Panc1 (cell line): ENCODE results near the gene MTCH1. TPM values are rescaled to one million over a fixed set of nuclear protein-coding genes. Genes with fewer than 3 reads are reported as not detected.

ENCODE experiments used
- ATAC-seq: fragments of 200-7000 bp; cut with Tn5 transposase; 2 replicates; pipeline ENCODE4 v1.9.1; 2020; ENCODE audit warnings: mild to moderate bottlenecking, moderate library complexity
- BruUV-seq: library from RNA; stranded (reverse); fragments of 400-500 nt; replicated peaks from 2 replicates; lab custom pipeline; 2021; lab: Mats Ljungman, UMichigan
- CTCF ChIA-PET: fragments of 300-600 bp; sonication (Branson Sonifier 250); formaldehyde crosslinking; loops from one replicate; lab custom pipeline; 2022; ENCODE audit warnings: antibody characterized with exemption; lab: Charles Lee
- POLR2A ChIA-PET: fragments of 300-600 bp; sonication (Branson Sonifier 250); formaldehyde crosslinking; loops from one replicate; lab custom pipeline; 2022; ENCODE audit warnings: antibody characterized with exemption; lab: Charles Lee
- DNase-seq: peaks from one replicate; pipeline ENCODE4 v3.0.0-alpha.2; 2010; ENCODE audit warnings: low read depth, low spot score
- H3K27ac ChIP-seq: 2 replicates; pipeline ENCODE4 v1.5.1; 2011; ENCODE audit warnings: mild to moderate bottlenecking, low read length, inconsistent platforms
- H3K27me3 ChIP-seq: fragments of 200-500 bp; sonication (Bioruptor generic); 2 replicates; pipeline ENCODE4 v1.6.0; 2014; ENCODE audit warnings: low read length, inconsistent platforms; ENCODE audit not compliant: control insufficient read depth, insufficient read depth
- H3K36me3 ChIP-seq: fragments of 200-500 bp; sonication (Bioruptor generic); 2 replicates; pipeline ENCODE4 v1.5.1; 2014; ENCODE audit warnings: inconsistent platforms, mild to moderate bottlenecking, low read length, moderate library complexity; ENCODE audit not compliant: control insufficient read depth, insufficient read depth
- H3K4me1 ChIP-seq: 2 replicates; pipeline ENCODE4 v1.5.1; 2011; ENCODE audit warnings: inconsistent platforms, mild to moderate bottlenecking, low read length, moderate library complexity; ENCODE audit not compliant: control insufficient read depth, insufficient read depth
- H3K4me3 ChIP-seq, 2 experiments: 2 replicates each; pipeline ENCODE4 v1.5.1; 2011 to 2012; ENCODE audit warnings: low read depth in 2 of 2, low read length in 2 of 2, mild to moderate bottlenecking in 2 of 2, inconsistent platforms in 1 of 2, moderate library complexity in 1 of 2
- H3K9me3 ChIP-seq: fragments of 200-500 bp; sonication (Bioruptor generic); 2 replicates; pipeline ENCODE4 v1.5.1; 2014; ENCODE audit warnings: low read depth, mild to moderate bottlenecking, inconsistent platforms, low read length, moderate library complexity; ENCODE audit not compliant: control insufficient read depth, insufficient read depth
- POLR2AphosphoS5 ChIP-seq: IDR thresholded peaks from 2 replicates; pipeline ENCODE4 v1.6.1; 2012; ENCODE audit warnings: mild to moderate bottlenecking, low read depth, low read length, moderate library complexity
- SIN3A ChIP-seq: IDR thresholded peaks from 2 replicates; pipeline ENCODE4 v1.6.1; 2012; ENCODE audit warnings: low read depth, mild to moderate bottlenecking, low read length, moderate library complexity, borderline replicate concordance; ENCODE audit not compliant: insufficient read depth
- TCF7L2 ChIP-seq: IDR thresholded peaks from 2 replicates; pipeline ENCODE4 v1.6.1; 2011; ENCODE audit warnings: mild to moderate bottlenecking, low read depth, low read length, inconsistent platforms
- in situ Hi-C: cut with HindIII; loops from 2 replicates; pipeline ENCODE4 v1.10.0; 2016; ENCODE audit warnings: low sequenced_read_pairs, low pct_unique_long_range_greater_than_20kb
- intact Hi-C: fragments of 100-400 bp; cut with micrococcal nuclease; formaldehyde crosslinking; loops from one replicate; pipeline ENCODE4 v1.10.0; 2022; ENCODE audit not compliant: unreplicated experiment
- total RNA-seq: library from RNA; stranded (reverse); gene quantifications from one replicate; pipeline ENCODE4 v1.2.1, GENCODE V29; 2021; ENCODE audit not compliant: unreplicated experiment
- TF ChIP-seq, protein P1 (sequence below), 2 experiments: IDR thresholded peaks; 2 replicates each; pipeline ENCODE4 v1.6.1; 2011 to 2012; ENCODE audit warnings: low read depth in 2 of 2, control low read depth in 1 of 2, low read length in 1 of 2, mild to moderate bottlenecking in 1 of 2, moderate library complexity in 1 of 2; ENCODE audit not compliant: insufficient read depth in 1 of 2
- TF ChIP-seq, protein P2 (sequence below): fragments of 450-650 bp; IDR thresholded peaks from 2 replicates; pipeline ENCODE4 v1.5.1; 2017; ENCODE audit warnings: mild to moderate bottlenecking

The MTCH1 gene
- total RNA-seq, 1 experiment from 2014 or later, result 223 TPM

DNA sequence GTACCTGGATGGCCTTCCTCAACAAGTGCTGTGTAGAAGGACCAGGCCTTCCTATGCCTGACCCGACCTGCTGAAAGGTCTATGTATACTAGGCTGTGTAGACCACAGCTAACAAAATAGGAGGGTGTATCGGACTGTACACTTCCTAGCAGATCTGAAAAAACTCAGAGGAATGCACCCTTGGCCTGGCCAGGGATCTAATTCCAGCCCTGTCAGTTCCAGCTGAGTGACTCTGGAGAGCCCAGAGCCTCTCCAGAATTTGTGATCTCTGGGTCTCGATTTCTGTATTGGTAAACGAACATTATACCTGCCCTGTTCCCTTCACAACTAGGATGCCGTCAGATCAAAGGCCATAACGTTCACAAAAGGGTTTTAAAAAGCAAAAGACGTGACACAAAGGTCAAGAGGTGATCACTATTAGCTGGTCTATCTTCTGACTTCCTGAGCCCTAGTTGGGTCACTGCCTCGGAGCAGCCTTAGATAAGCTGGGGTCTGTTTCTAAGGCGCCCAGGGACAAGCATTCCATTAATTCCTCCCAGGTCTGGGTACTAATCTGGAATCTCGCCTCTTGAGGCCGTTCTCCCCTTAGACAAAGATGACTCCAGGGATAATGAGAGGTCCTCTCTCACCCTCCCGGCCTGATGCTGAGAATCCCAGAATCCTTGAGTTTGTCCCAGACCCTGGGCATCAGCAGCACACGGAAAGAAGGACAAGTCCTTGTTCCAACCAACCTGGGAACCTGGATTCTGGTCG is 13.9 kb downstream of the MTCH1 start:
- in situ Hi-C loops (no loop called here), intact Hi-C loops (no loop called here)
- ChIA-PET CTCF (interaction anchor here (0.5 kb wide), 1 partner anchor 75 kb away, joined by 3 read pairs; no protein-coding TSS in a partner anchor), POLR2A (no interaction called here)
- TF ChIP-seq, protein P1, sequence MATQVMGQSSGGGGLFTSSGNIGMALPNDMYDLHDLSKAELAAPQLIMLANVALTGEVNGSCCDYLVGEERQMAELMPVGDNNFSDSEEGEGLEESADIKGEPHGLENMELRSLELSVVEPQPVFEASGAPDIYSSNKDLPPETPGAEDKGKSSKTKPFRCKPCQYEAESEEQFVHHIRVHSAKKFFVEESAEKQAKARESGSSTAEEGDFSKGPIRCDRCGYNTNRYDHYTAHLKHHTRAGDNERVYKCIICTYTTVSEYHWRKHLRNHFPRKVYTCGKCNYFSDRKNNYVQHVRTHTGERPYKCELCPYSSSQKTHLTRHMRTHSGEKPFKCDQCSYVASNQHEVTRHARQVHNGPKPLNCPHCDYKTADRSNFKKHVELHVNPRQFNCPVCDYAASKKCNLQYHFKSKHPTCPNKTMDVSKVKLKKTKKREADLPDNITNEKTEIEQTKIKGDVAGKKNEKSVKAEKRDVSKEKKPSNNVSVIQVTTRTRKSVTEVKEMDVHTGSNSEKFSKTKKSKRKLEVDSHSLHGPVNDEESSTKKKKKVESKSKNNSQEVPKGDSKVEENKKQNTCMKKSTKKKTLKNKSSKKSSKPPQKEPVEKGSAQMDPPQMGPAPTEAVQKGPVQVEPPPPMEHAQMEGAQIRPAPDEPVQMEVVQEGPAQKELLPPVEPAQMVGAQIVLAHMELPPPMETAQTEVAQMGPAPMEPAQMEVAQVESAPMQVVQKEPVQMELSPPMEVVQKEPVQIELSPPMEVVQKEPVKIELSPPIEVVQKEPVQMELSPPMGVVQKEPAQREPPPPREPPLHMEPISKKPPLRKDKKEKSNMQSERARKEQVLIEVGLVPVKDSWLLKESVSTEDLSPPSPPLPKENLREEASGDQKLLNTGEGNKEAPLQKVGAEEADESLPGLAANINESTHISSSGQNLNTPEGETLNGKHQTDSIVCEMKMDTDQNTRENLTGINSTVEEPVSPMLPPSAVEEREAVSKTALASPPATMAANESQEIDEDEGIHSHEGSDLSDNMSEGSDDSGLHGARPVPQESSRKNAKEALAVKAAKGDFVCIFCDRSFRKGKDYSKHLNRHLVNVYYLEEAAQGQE (IDR thresholded peaks at IDR 0.05; ENCODE audit: insufficient read depth in 1 of 2, low read depth in 2 of 2, low read length in 1 of 2), result no peak
- no peak overlapping the region for H3K4me3 ChIP-seq
- BruUV-seq, result no TSS peak
- ATAC-seq (no peak), DNase-seq (no peak)
- H3K4me1 ChIP-seq, result no peaks in the 10 kb centered on the region
- no peaks in the 10 kb centered on the region for H3K9me3 ChIP-seq
- H3K27me3 ChIP-seq, result no peaks in the 10 kb centered on the region
- H3K27ac ChIP-seq, result no peak overlapping the region
- peaks cover 27% of the 10 kb centered on the region for H3K36me3 ChIP-seq

DNA sequence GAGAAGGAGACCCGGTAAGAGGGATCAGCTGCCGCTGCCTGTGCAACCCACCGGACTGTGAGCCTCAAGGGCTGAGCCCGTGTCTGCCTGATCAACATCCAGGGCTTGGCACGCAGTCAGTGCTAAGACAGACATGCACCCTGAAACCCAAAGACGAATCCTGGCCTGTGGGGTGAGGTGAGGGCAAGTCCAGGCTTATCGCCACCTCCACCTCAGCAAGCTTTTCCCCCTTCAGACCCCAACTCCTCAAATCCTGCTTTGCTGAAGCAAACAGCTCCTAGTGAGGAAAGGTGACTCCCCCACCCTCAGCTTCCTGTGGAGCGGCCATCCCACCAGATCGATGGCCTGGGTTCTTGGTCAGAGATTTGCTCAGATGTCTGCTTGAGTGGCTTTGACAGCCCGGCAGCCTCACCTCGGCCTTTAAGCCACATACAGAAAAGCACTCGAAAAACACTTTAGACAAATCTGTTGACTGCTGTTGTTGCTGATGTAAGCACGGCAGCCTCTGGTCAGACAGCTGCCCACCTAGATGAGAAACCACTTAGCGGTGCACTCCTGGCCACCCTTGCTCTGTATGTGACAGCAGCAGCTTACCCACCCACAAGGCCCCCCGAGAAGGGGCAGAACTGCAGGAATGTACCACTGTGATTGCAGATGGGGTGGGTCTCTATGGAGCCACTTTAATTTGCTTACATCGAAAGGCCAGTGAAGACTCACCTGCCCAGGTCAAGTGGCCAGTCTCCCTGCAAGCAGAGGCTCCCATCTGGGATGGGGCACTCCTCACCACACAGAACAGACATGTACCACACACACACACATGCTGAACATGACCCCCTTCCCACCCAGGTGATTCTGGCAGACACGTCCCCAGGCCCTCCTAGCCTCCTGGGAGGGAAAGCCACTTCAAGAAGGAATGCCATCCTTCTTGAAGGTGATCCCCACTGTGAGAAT is 14.8 kb downstream of the MTCH1 start:
- intact Hi-C loops, result no loop called here
- BruUV-seq, result no TSS peak
- POLR2A ChIA-PET, result interaction anchor here (0.6 kb wide), 1 partner anchor 10 kb away, joined by 9 read pairs; no protein-coding TSS in a partner anchor
- no peak overlapping the region for H3K27ac ChIP-seq
- H3K36me3 ChIP-seq, result peaks cover 22% of the 10 kb centered on the region
- DNase-seq (no peak), ATAC-seq (no peak)
- H3K4me3 ChIP-seq, result no peak overlapping the region
- in situ Hi-C loops, result no loop called here
- no peaks in the 10 kb centered on the region for H3K27me3 ChIP-seq
- H3K4me1 ChIP-seq, result no peaks in the 10 kb centered on the region
- TF ChIP-seq TCF7L2 (no peak), POLR2AphosphoS5 (no peak; the same call in 1 of the 2 replicates), SIN3A (no peak)
- TF ChIP-seq, protein P2, sequence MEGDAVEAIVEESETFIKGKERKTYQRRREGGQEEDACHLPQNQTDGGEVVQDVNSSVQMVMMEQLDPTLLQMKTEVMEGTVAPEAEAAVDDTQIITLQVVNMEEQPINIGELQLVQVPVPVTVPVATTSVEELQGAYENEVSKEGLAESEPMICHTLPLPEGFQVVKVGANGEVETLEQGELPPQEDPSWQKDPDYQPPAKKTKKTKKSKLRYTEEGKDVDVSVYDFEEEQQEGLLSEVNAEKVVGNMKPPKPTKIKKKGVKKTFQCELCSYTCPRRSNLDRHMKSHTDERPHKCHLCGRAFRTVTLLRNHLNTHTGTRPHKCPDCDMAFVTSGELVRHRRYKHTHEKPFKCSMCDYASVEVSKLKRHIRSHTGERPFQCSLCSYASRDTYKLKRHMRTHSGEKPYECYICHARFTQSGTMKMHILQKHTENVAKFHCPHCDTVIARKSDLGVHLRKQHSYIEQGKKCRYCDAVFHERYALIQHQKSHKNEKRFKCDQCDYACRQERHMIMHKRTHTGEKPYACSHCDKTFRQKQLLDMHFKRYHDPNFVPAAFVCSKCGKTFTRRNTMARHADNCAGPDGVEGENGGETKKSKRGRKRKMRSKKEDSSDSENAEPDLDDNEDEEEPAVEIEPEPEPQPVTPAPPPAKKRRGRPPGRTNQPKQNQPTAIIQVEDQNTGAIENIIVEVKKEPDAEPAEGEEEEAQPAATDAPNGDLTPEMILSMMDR, result no peak
- TF ChIP-seq, protein P1 (IDR thresholded peaks at IDR 0.05; ENCODE audit: insufficient read depth in 1 of 2, low read depth in 2 of 2, low read length in 1 of 2), result no peak
- CTCF ChIA-PET, result interaction anchor here (0.5 to 0.6 kb wide), 2 partner anchors 57 to 74 kb away, joined by 3 to 7 read pairs; no protein-coding TSS in a partner anchor
- no peaks in the 10 kb centered on the region for H3K9me3 ChIP-seq
